ENCODE data around the gene SLC6A19. TPM values are rescaled to one million over a fixed set of nuclear protein-coding genes. Genes with fewer than 3 reads are reported as not detected.

Gene SLC6A19
- total RNA-seq, 2 experiments from 2014 or later = not detected

GRCh38 chr5:1175801-1176472, 25.5 kb upstream of the SLC6A19 start:
- H3K9me3 Mint-ChIP-seq = no peaks in the 10 kb centered on the region
- intact Hi-C loops (cut with micrococcal nuclease) = no loop called here
- POLR2A ChIA-PET = no interaction called here
- H3K4me1 Mint-ChIP-seq (ENCODE audit: low read depth) = peaks cover 2% of the 10 kb centered on the region
- H3K27me3 Mint-ChIP-seq = no peaks in the 10 kb centered on the region
- no peak overlapping the region for H3K4me3 Mint-ChIP-seq
- CTCF ChIA-PET = no interaction called here
- H3K36me3 Mint-ChIP-seq = no peaks in the 10 kb centered on the region
- no peak for DNase-seq
- no peak overlapping the region for H3K27ac Mint-ChIP-seq

GRCh38 chr5:1176473-1177391, 24.7 kb upstream of the SLC6A19 start:
- Mint-ChIP-seq H3K4me1 (ENCODE audit: low read depth) (no peaks in the 10 kb centered on the region), H3K9me3 (no peaks in the 10 kb centered on the region), H3K27ac (no peak overlapping the region), H3K4me3 (no peak overlapping the region), H3K27me3 (no peaks in the 10 kb centered on the region), H3K36me3 (no peaks in the 10 kb centered on the region)
- no peak for DNase-seq
- ChIA-PET POLR2A (no interaction called here), CTCF (no interaction called here)
- intact Hi-C loops (cut with micrococcal nuclease) = no loop called here

DNA sequence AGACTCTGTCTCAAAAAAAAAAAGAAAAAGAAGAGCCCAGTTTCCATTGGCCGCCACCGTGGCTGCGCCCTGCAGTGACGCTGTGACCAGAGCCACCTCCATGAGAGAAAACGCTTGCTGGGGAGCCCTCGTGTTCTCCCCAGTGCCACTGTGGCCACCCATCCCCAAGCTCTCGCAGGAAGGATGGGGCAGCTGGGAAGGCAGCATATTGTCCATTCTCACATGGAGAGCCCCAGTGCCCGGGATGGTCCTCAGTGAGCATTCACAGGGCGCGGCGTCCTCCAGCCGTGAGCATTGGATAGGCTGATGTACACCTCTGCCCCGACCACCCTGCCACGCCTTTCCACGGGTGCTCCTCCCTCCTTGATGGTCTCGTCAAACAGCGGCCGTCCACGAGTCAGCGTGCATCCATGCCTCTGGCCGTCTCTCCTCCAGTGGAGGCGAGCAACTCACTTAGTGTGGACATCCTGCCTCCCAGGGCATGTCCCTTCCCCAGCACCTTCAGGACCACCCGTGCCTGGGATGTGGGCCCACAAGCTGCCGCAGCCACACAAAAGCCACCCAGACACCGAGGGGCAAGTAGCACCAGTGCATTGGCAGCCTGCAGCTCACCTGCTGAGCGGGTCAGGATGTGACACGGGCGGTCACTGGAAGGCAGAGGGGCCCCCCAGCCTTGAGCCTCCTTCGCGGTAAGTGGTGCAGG, 23.4 kb upstream of the SLC6A19 start:
- H3K36me3 Mint-ChIP-seq = no peaks in the 10 kb centered on the region
- ChIA-PET CTCF (no interaction called here), POLR2A (no interaction called here)
- no peak overlapping the region for H3K27ac Mint-ChIP-seq
- no peaks in the 10 kb centered on the region for H3K27me3 Mint-ChIP-seq
- intact Hi-C loops (cut with micrococcal nuclease) = no loop called here
- H3K4me1 Mint-ChIP-seq (ENCODE audit: low read depth) = no peaks in the 10 kb centered on the region
- no peaks in the 10 kb centered on the region for H3K9me3 Mint-ChIP-seq
- DNase-seq = no peak
- no peak overlapping the region for H3K4me3 Mint-ChIP-seq

GRCh38 chr5:1178529-1179382, 22.6 kb upstream of the SLC6A19 start:
- Mint-ChIP-seq H3K36me3 (no peaks in the 10 kb centered on the region), H3K4me3 (no peak overlapping the region)
- POLR2A ChIA-PET = no interaction called here

GRCh38 chr5:1179383-1179715, 22.0 kb upstream of the SLC6A19 start:
- Mint-ChIP-seq H3K27me3 (no peaks in the 10 kb centered on the region), H3K36me3 (no peaks in the 10 kb centered on the region), H3K4me3 (no peak overlapping the region), H3K9me3 (no peaks in the 10 kb centered on the region), H3K27ac (no peak overlapping the region), H3K4me1 (ENCODE audit: low read depth) (no peaks in the 10 kb centered on the region)
- ChIA-PET POLR2A (no interaction called here), CTCF (no interaction called here)
- intact Hi-C loops (cut with micrococcal nuclease) = no loop called here
- DNase-seq = no peak

More at GRCh38 chr5:1178529-1179382, 22.6 kb upstream of the SLC6A19 start:
- Mint-ChIP-seq H3K4me1 (ENCODE audit: low read depth) (no peaks in the 10 kb centered on the region), H3K27me3 (no peaks in the 10 kb centered on the region), H3K9me3 (no peaks in the 10 kb centered on the region), H3K27ac (no peak overlapping the region)
- intact Hi-C loops (cut with micrococcal nuclease) = no loop called here
- no peak for DNase-seq
- CTCF ChIA-PET = no interaction called here

DNA sequence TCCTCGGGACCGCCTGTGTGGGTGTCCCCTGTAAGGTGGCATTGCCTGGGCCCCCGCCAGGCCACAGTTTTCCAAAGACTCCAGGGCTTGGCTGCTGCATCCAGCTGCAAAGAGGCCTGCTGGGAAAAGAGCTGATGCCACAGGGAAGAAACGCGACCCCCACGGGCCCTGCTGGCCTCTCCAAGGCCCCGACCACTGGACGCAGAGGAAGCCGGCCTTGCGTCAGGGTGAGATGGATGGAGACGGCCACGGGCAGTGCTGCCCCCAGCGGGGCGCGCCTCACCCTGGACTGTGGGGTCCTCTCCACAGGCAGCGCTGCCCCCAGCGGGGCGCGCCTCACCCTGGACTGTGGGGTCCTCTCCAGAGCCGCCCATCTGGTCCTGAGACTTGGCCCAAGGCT, 21.3 kb upstream of the SLC6A19 start:
- DNase-seq = no peak
- H3K4me1 Mint-ChIP-seq (ENCODE audit: low read depth) = no peaks in the 10 kb centered on the region
- ChIA-PET POLR2A (no interaction called here), CTCF (no interaction called here)
- intact Hi-C loops (cut with micrococcal nuclease) = no loop called here
- H3K27ac Mint-ChIP-seq = no peak overlapping the region
- no peak overlapping the region for H3K4me3 Mint-ChIP-seq
- H3K36me3 Mint-ChIP-seq = no peaks in the 10 kb centered on the region
- H3K9me3 Mint-ChIP-seq = no peaks in the 10 kb centered on the region
- H3K27me3 Mint-ChIP-seq = no peaks in the 10 kb centered on the region

DNA sequence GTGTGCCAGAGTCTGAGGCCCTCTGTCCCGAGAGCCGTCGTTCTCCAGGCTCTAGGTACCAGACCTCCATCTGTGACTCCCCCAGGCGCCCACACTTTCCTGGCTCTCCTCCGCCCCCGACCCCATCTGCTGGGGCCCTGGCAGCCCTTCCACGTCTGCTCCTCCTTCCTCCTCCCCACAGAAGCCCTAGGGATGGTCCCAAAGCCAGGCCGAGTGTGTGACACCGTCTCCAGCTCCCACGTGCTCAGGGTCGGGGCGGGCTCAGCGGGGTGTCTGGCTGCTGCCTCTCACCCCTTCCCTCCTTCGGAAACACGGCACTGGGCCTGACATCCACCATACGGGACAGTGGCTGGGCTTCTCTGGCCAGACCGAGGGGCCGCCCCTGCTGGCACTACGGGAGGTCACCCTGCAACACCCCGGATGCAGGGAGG, 20.5 kb upstream of the SLC6A19 start:
- no peak overlapping the region for H3K27ac Mint-ChIP-seq
- DNase-seq = no peak
- no peaks in the 10 kb centered on the region for H3K36me3 Mint-ChIP-seq
- intact Hi-C loops (cut with micrococcal nuclease) = no loop called here
- no peaks in the 10 kb centered on the region for H3K4me1 Mint-ChIP-seq (ENCODE audit: low read depth)
- H3K4me3 Mint-ChIP-seq = no peak overlapping the region
- CTCF ChIA-PET = no interaction called here
- no peaks in the 10 kb centered on the region for H3K9me3 Mint-ChIP-seq
- H3K27me3 Mint-ChIP-seq = no peaks in the 10 kb centered on the region
- POLR2A ChIA-PET = no interaction called here

GRCh38 chr5:1181451-1182359, 19.7 kb upstream of the SLC6A19 start:
- H3K27ac Mint-ChIP-seq = no peak overlapping the region
- H3K4me1 Mint-ChIP-seq (ENCODE audit: low read depth) = no peaks in the 10 kb centered on the region
- H3K4me3 Mint-ChIP-seq = no peak overlapping the region
- ChIA-PET POLR2A (no interaction called here), CTCF (no interaction called here)
- intact Hi-C loops (cut with micrococcal nuclease) = no loop called here
- no peaks in the 10 kb centered on the region for H3K27me3 Mint-ChIP-seq
- no peaks in the 10 kb centered on the region for H3K36me3 Mint-ChIP-seq
- no peaks in the 10 kb centered on the region for H3K9me3 Mint-ChIP-seq
- no peak for DNase-seq

DNA sequence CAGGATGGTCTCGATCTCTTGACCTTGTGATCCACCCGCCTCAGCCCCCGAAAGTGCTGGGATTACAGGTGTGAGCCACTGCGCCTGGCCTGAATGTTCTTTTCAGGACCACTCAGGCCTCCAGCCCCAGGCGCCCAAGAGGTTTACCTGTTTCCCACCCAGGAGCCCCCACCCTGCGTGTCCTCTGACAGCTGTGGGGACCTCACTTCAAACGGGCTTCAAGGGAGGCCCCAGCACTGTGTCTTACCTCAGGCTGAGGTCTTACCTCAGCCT, 19.1 kb upstream of the SLC6A19 start:
- H3K27me3 Mint-ChIP-seq = no peaks in the 10 kb centered on the region
- intact Hi-C loops (cut with micrococcal nuclease) = no loop called here
- no peaks in the 10 kb centered on the region for H3K4me1 Mint-ChIP-seq (ENCODE audit: low read depth)
- no peaks in the 10 kb centered on the region for H3K9me3 Mint-ChIP-seq
- DNase-seq = no peak
- H3K36me3 Mint-ChIP-seq = no peaks in the 10 kb centered on the region
- H3K27ac Mint-ChIP-seq = no peak overlapping the region
- no peak overlapping the region for H3K4me3 Mint-ChIP-seq
- ChIA-PET CTCF (no interaction called here), POLR2A (no interaction called here)

DNA sequence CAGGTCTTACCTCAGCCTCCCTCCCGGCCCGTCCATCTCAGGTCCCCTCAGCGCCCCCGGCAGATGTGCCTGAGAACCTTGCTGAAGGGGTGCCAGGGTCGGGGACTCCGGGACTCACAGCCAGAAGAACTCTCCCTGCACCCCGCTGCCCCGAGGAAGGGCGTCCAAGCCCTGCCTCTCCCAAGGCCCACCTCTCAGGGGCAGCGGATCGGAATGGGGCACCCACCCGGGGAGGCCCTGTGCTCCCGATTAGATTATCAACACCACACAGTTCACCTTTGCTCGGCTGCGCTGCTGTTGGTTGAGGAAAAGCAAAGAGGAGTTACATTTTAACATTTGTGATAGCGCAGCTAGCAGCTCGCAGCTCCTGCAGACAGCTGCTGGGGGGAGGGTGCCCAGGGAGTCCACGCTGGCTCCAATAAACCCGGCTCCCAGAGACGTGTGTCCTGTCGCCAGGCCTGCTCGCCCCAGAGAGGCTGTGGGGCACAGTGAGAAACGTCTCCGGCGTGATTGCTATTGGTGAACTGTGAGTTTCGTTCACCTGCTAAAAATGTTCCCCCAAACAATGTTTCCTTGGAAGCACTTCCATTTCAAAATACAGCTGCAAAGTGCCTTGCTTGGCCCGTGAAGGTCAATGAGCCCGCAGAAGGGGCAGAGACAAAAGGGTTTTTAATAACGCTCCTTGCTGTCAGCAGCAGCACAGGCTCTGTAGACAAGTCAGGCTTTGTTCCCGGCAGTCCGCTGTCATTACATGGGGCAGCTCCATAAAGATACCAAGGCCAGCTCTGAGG, 18.6 kb upstream of the SLC6A19 start:
- Mint-ChIP-seq H3K9me3 (no peaks in the 10 kb centered on the region), H3K4me1 (ENCODE audit: low read depth) (no peaks in the 10 kb centered on the region), H3K27me3 (no peaks in the 10 kb centered on the region), H3K27ac (no peak overlapping the region), H3K4me3 (no peak overlapping the region), H3K36me3 (no peaks in the 10 kb centered on the region)
- DNase-seq = no peak
- intact Hi-C loops (cut with micrococcal nuclease) = no loop called here
- ChIA-PET CTCF (interaction anchor here (0.8 kb wide), 1 partner anchor 9 kb away, joined by 6 read pairs; no protein-coding TSS in a partner anchor), POLR2A (no interaction called here)

Measured in activated CD4-positive, alpha-beta memory T cell treated with anti-CD3 and anti-CD28 coated beads for 36 hours (primary cell).